Small intestine (tissue), 7 donors: ENCODE measurements around the gene DBNDD2. TPM values are rescaled to one million over a fixed set of nuclear protein-coding genes. Genes with fewer than 3 reads are reported as not detected.

ENCODE experiments used
- DNase-seq, 2 donors: peaks; one replicate each; pipeline versions ENCODE4 v3.0.0 to v3.0.0-alpha.2; 2013
- FAIRE-seq: peaks from 2 replicates; lab custom pipeline; 2012; peaks lifted over from hg19 to GRCh38; lab: Jason Lieb, UNC
- H3K27ac ChIP-seq, 3 donors: one replicate each; pipeline ENCODE4 v1.5.1; 2013; ENCODE audit warnings: low read length in 2 of 3, mild to moderate bottlenecking in 2 of 3, control low read depth in 1 of 3, inconsistent platforms in 1 of 3, low read depth in 1 of 3, moderate library complexity in 1 of 3
- H3K27me3 ChIP-seq, 3 donors: one replicate each; pipeline ENCODE4 v1.6.1; 2013; ENCODE audit warnings: low read length in 3 of 3, inconsistent platforms in 1 of 3; ENCODE audit not compliant: control insufficient read depth in 3 of 3, insufficient read depth in 3 of 3
- H3K36me3 ChIP-seq, 3 donors: one replicate each; pipeline ENCODE4 v1.6.1; 2013; ENCODE audit warnings: low read length in 3 of 3, inconsistent platforms in 1 of 3, low read depth in 1 of 3, mild to moderate bottlenecking in 1 of 3, moderate library complexity in 1 of 3; ENCODE audit not compliant: control insufficient read depth in 3 of 3, insufficient read depth in 2 of 3
- H3K4me1 ChIP-seq, 3 donors: one replicate each; pipeline ENCODE4 v1.6.1; 2013; ENCODE audit warnings: low read length in 2 of 3, inconsistent platforms in 1 of 3, low read depth in 1 of 3, mild to moderate bottlenecking in 1 of 3, moderate library complexity in 1 of 3; ENCODE audit not compliant: control insufficient read depth in 3 of 3, insufficient read depth in 2 of 3
- H3K4me3 ChIP-seq, 3 donors: one replicate each; pipeline ENCODE4 v1.5.1; 2013; ENCODE audit warnings: low read length in 3 of 3, control low read depth in 1 of 3, inconsistent platforms in 1 of 3, low read depth in 1 of 3, mild to moderate bottlenecking in 1 of 3, moderate library complexity in 1 of 3
- H3K9me3 ChIP-seq, 2 donors: one replicate each; pipeline ENCODE4 v1.6.1; 2013; ENCODE audit warnings: low read depth in 1 of 2, low read length in 1 of 2; ENCODE audit not compliant: control insufficient read depth in 2 of 2, insufficient read depth in 1 of 2
- WGBS, 3 donors: extraction: QIAGEN DNeasy Blood & Tissue Kit; methylation state at CpG; one replicate each; pipeline ENCODE4 v1.1.7; 2013; 5-methylcytosine and 5-hydroxymethylcytosine counted together
- polyA plus RNA-seq, 4 donors: library from polyadenylated mRNA; stranded (reverse) in 3 of 4; unstranded in 1 of 4; fragments of 200-250 nt in 3 of 4; fragments of 120-200 nt in 1 of 4; gene quantifications; one replicate each; pipeline versions ENCODE4 v1.2.1 to v1.2.3, GENCODE V29; 2013
- donor health status: healthy with polysubstance abuse.
- donor health status: control.
- donor health status: control.
- donor health status: Bipolar disorder and iron deficiency.
- donor health status: healthy.

The DBNDD2 gene
- polyA plus RNA-seq, 4 donors: 46.1 to 114 (median 101) TPM

- DNase-seq (no peak), FAIRE-seq (no peak)
- Histone ChIP-seq H3K4me1 (peaks cover 0 to 4% (median 3%) of the 10 kb centered on the region in 3 donors), H3K36me3 (peaks cover 0 to 2% (median 0%) of the 10 kb centered on the region in 3 donors), H3K27me3 (no peaks in the 10 kb centered on the region), H3K27ac (no peak overlapping the region), H3K4me3 (no peak overlapping the region), H3K9me3 (no peaks in the 10 kb centered on the region)
- WGBS, 3 donors: 46 to 60% (median 54%) methylated on average over 4 of the region's 4 CpGs
These were observed 44.9 kb downstream of the DBNDD2 start for GRCh38 chr20:45452772-45453691.

DNA sequence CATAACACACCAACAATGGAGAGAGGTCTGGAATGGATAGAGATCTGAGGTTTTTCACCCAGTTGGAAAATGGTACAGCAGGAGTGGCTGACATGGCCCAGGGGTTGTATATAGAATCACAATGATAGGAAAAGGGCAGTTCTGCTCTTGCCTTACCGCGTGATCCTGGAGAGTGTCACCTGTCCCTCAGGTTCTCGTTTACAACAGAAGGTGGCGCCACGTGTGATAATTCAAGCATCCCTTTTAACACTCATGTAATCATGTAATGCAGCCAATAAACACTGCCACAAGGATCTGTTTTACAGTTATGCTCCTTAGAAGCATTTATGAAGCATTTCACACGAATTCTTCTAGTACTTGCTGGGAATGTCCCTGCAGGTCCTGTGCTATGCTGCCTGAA lies 48.5 kb downstream of the DBNDD2 start:
- no peak overlapping the region for H3K27ac ChIP-seq
- no peak for FAIRE-seq

DNA sequence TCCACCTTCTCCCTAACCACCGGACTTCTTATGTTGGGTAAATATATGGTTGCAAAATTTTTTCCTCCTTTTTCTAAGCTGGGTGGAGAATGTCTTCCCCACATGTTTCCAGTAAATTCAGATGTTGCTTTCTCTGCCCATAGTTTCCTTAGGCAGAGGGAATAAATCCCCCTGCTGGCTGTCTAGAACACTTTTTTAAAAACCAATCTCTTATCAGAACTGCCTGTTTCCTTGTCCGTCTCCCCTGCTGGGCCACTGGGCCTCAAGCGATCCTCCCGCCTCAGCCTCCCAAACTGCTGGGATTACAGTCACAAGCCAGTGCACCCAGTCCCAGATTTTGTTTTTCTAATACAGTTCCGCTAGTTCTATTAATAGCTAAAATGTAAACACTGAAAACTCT lies 51.5 kb downstream of the DBNDD2 start:
- Histone ChIP-seq H3K27me3 (no peaks in the 10 kb centered on the region), H3K27ac (no peak overlapping the region), H3K9me3 (no peaks in the 10 kb centered on the region), H3K4me1 (no peaks in the 10 kb centered on the region), H3K4me3 (no peak overlapping the region), H3K36me3 (peaks cover 0 to 2% (median 0%) of the 10 kb centered on the region in 3 donors)
- DNase-seq (no peak), FAIRE-seq (no peak)
- WGBS, 3 donors: 68 to 76% (median 70%) methylated on average over 5 of the region's 5 CpGs

More for the DNA sequence above, 48.5 kb downstream of the DBNDD2 start:
- Histone ChIP-seq H3K36me3 (peaks cover 0 to 2% (median 0%) of the 10 kb centered on the region in 3 donors), H3K27me3 (no peaks in the 10 kb centered on the region), H3K4me3 (no peak overlapping the region), H3K4me1 (no peaks in the 10 kb centered on the region), H3K9me3 (no peaks in the 10 kb centered on the region)
- 5 to 13% (median 12%) methylated on average over 6 of the region's 6 CpGs for WGBS, 3 donors
- peak; percentile 75 to 80 for DNase-seq

Other genes starting within 250 kb of the DBNDD2 start
- 10 to 100 TPM in 2 of 4 donors, 1 to 10 TPM in 2; 3.6 to 61.0 (median 10.5) TPM for gene PI3, start 233.4 kb upstream of the DBNDD2 start, polyA plus RNA-seq
- gene SEMG1, start 201.3 kb upstream of the DBNDD2 start, polyA plus RNA-seq: under 1 TPM in 1 of 4 donors, not detected in 3; 0.16 TPM
- gene SEMG2, start 186.9 kb upstream of the DBNDD2 start, polyA plus RNA-seq: not detected
- 10 to 100 TPM in 3 of 4 donors, not detected in 1; 11.2 to 87.6 (median 47.7) TPM for gene SLPI, start 153.7 kb upstream of the DBNDD2 start, polyA plus RNA-seq
- 1 to 10 TPM in 1 of 4 donors, under 1 TPM in 1, not detected in 2; 0.04 to 1.4 TPM for gene RBPJL, start 101.4 kb upstream of the DBNDD2 start, polyA plus RNA-seq
- under 1 TPM in 1 of 4 donors, not detected in 3; 0.07 TPM for gene MATN4, start 100.0 kb upstream of the DBNDD2 start, polyA plus RNA-seq
- gene SDC4, start 59.9 kb upstream of the DBNDD2 start, polyA plus RNA-seq: 10 to 100 TPM; 14.3 to 95.8 (median 23.5) TPM
- 10 to 100 TPM; 13.6 to 40.3 (median 26.9) TPM for gene SYS1, start 45.1 kb upstream of the DBNDD2 start, polyA plus RNA-seq
- gene TP53TG5, start 30.0 kb upstream of the DBNDD2 start, polyA plus RNA-seq: under 1 TPM in 2 of 4 donors, not detected in 2; 0.19 to 0.84 TPM
- gene PIGT, start 7.9 kb downstream of the DBNDD2 start, polyA plus RNA-seq: 100 to 1,000 TPM in 1 of 4 donors, 10 to 100 TPM in 3; 49.7 to 119 (median 68.1) TPM
- gene WFDC2, start 61.5 kb downstream of the DBNDD2 start, polyA plus RNA-seq: 1 to 10 TPM; 1.8 to 7.8 (median 3.9) TPM
- not detected for gene SPINT3, start 107.3 kb downstream of the DBNDD2 start, polyA plus RNA-seq
- not detected for gene WFDC6, start 131.2 kb downstream of the DBNDD2 start, polyA plus RNA-seq
- not detected for gene EPPIN, start 139.1 kb downstream of the DBNDD2 start, polyA plus RNA-seq
- gene WFDC8, start 171.0 kb downstream of the DBNDD2 start, polyA plus RNA-seq: not detected
- not detected for gene WFDC10A, start 221.4 kb downstream of the DBNDD2 start, polyA plus RNA-seq
- not detected for gene WFDC9, start 223.0 kb downstream of the DBNDD2 start, polyA plus RNA-seq